Stimulated activated CD8-positive, alpha-beta memory T cell treated with anti-CD3 and anti-CD28 coated beads, Interleukin-15, amount 100 ng/mL, for 1 hour (primary cell): ENCODE results near the gene C1QTNF6.

Source experiments
- DNase-seq: peaks from one replicate; pipeline ENCODE4 v3.0.0-alpha.2; 2020; ENCODE audit warnings: low read depth

C1QTNF6 gene

DNA sequence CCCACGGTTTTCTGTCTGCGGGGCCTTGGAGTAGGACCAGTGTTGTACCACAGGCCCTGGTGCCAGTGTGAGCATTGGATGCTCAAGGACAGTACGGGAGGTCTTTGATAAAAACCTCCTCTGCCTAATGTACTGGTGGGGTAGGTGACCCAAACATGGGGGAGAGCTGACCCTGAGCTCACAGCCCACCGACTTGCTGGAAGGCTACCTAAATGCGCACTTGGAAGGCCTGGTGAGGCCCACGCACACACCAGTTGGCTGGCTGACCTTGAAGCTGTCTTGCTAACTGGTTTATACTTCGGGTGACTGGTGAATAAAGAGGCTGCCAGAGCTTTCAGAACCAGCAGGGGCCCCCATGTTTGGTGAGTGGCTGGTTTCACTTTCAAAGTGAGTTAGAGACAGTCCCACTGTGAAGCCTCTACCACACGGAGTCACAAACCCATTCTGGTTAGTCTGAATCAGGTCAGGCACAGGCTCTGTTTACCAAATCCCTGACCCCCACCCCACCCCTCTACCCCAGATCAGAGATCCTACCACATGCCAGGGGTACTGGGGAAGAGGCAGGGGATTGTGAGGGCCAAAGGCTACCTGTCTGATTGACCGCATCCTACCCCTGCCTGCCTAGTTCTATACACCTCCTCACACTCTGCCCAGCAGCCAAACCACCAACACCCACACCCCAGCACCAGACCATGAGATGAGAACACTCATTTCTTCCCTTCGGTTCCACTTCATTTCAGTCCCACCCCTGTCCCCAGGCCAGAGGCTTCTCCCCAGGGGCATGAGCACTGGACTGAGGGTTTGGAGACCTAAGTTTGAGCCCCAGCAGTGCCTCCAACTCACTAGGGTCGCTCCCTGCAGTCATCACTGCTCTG, 25.6 kb downstream of the C1QTNF6 start:
- DNase-seq, result peak; percentile 39

- no peak for DNase-seq
Measured at GRCh38 chr22:37161443-37161842, 26.6 kb downstream of the C1QTNF6 start.

DNA sequence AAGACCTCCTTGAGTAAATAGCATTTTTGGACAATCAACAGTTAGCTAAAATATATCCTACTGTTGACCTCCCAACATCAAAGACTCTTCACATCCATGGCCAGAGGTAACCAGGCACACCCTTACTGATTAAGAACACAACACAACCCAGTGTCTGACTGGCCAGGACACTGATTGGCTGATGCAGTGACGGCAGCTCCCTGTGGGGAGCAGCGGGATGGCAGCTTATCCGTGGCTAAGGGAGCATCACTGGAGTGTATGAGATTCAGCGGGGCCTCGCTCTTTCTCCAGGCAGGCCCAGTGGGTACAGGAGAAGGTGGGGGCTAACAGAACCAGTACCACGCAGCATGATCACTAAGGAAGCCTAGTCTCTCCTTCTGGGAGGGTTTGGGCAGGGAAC, 28.0 kb downstream of the C1QTNF6 start:
- DNase-seq, result no peak

DNA sequence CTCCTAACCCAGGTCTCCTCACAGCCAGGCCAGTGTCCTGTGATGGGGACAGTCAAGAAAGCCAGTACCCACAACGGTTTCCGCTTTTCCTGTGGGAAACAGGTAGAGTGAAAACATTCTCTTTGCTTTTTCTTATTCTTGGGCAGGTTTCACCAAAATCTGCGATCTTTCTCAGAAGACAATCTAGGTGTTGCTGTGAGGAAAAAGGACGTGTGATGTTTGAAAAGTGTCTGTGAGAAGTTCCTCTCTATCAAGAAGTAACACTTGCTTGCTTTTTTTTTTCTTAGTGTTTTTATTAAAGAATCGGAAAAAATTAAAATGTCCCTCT, 29.1 kb downstream of the C1QTNF6 start:
- no peak for DNase-seq

DNA sequence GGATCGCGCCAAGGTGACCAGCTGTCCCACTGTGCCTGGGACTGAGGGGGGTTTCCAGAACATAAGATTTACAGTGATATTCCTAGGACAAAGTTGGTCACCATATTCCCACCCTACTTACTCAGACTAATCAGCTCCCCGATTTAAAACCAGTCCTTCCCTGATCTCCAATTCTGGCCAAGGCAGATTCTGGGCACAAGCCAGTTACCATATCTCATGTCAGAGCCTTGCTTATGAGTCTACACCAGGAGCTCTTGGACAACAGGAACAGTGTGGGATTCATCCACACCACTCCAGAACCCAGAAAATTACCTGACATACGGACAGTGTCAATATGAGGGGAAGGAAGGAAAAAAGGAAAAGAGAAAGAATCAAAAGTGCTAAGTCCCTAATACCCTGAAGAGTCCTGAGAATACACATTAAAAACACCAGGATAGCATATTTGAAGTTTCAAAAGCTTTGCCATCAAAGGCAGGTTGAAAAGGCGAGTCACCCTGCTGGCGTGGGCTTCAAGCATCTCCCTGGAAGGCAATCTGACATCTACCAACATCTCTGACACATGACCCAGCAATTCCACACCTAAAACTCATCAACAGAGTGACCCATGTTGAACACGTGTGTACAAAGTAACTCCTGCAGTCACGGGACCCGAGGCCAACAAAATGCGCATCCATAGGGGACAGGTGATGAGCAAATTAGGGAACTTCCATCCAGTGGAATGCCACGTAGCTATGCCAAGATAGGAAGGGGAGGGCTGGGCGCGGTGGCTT, 30.3 kb downstream of the C1QTNF6 start:
- DNase-seq, result no peak

DNA sequence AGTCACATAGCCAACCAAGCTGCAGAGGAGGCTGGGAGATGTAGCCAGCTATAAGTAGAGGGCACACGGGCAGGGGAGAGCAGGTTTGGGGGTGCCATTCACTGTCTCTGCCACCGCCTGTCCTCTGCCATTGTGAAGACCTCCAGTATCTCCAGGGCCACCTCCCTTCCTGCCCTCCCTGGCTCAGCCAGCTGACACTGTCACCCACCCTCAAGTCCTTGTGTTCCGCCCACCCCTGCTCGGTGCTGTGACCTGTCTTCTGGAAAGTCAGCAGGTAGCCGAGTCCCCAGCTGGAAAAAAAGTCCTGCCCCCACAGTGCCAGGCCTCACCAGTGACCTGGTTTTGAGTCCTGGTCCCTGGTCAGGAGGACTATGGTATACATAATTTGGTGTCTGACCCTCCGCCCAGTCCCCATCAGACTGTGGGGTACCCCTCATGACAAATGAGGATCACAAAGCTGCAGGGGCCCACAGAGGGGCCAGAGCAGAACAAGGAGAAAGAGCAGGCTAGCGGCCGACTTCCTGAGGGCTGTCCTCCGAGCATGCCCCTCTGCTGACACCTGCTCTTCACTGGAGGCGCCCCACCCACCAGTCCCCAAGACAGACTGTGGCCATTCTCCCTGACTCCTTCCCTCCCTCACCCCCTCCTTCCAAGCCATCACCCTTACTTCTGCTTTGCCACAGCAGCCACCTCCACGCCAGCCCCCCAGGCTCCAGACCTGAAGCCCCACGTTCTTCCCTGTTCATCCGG, 31.2 kb downstream of the C1QTNF6 start:
- no peak for DNase-seq

GRCh38 chr22:37155971-37156370, 32.1 kb downstream of the C1QTNF6 start:
- no peak for DNase-seq

GRCh38 chr22:37154925-37155712, 32.9 kb downstream of the C1QTNF6 start:
- DNase-seq, result no peak

DNA sequence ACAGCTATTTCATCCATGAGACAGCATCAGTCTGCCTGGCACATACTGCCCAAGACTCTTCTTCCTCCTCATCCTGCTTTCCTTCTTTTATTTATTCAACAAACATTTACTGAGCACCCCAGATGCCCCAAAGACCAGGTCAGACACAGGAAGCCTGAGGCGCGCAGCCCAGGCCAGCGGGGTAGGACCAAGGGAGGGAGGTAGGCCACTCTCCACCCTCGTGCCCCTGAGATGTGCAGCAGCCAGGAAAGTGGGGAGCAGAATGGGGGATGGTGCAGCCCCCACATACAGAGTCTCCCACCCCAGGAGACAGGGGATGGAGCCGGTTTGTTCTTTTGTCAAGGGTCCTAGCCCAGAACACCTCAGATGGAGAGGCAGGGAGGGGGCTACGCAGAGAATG, 34.1 kb downstream of the C1QTNF6 start:
- no peak for DNase-seq

- no peak for DNase-seq
Measured at GRCh38 chr22:37151401-37151800, 36.6 kb downstream of the C1QTNF6 start.

- DNase-seq, result no peak
Measured at GRCh38 chr22:37150701-37151100, 37.3 kb downstream of the C1QTNF6 start.

DNA sequence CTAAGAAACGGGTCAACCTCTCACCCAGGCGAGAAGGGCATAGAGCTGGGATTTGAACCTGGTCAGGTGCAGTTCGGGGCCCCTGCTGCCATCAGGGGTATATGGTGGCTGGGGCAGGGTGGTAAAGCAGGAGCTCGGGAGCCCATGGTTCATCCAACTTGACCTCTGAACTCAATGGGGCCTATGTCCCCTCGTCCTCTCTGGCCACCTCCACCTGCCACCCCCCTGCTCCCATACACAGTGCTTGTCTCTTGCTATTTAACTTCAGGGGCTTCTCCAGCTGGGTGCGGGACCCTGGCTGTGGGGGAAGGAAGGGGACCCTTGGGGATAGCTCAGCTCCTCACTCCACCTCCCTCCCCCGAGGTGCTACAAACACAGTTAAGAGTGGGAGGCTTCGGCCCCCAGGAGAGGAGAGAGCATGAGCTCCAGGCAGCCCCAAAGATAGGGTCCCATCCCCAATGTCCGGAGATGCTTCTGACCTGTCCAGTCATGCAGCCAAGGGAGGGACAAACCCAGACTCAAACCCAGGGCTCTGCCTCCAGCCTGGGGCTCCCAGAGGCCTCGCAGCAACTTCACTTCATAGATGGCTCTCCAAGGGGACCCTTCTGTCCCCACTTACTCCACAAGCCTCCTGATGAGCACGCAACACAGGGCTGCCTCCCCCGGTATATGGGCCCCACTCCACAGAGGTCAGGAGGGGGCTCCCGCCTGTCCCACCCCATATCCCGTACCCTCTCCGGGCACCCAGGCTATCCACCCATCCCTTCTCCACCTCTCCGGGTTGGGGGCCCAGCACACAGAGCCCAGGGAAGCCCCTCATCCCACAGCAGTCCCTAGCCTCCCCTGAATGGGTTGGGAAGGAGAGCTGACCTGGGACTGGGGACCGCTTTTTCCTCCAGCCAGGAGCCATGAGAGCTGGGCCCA, 39.0 kb downstream of the C1QTNF6 start:
- DNase-seq, result no peak

DNA sequence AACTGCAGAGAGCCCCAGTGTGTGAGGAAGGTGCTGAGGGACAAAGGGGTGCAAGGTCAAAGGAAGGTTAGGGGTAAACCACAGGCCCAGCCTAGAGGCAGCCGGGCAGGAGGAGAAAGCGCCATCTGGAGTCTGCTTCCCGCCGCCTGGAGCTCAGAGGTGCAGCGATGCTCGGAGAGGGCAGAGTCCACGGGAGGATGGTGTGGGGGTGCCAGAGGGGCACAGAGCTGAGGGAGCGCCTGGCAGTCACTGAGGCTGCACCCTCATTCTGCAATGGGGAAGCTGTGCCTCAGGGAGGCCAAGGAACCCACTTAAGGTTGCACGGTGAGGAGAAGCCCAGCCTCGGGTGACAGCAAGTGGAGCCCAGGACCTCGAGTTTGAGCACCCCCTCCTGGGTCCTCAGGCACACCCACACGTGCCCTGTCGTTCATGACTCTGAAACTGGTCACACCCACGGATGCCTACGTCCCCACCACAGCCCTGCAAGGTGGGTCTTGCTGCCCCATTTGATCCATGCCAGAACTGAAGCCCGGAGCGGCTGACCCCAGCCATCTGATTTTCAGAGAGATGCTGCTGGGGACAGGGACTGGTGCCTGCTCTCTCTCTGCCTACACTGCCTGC, 39.9 kb downstream of the C1QTNF6 start:
- DNase-seq, result no peak

DNA sequence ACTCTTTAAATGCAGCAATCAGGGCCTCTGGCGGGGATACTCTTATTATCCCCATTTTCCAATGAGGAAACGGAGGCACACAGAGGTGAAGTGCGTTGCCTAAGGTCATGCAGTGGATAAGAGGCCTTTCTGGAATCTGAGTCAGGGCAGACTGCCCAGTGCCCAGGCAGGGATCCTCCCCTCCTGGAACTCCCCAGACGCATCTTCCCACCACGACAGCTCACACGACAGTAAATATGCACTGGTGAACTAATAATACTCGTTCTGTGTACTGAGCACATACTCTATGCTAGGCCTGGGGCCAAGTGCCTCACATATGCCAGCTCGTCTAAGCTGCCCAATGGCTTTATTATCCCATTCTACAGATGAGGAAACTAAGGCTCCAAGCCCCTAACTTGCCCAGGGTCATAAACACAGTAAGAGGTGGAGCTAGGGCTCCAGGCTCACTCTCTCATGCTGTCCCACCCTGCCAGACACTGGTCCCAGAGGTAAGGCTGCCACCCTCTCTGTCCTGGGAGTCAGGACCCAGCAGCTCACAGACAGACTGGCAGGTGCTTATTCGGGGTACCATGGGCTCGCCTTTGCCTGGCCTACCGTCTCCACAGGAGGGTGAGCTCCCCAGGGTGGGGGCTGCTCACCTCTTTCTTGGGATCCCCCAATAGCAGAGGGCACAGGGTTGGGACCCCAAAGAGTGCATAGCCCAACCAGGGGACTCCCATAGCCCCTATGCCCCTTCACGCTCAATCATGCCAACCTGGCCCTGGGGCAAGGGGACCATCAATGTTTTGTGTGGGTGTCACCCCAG, 40.7 kb downstream of the C1QTNF6 start:
- DNase-seq, result no peak

DNA sequence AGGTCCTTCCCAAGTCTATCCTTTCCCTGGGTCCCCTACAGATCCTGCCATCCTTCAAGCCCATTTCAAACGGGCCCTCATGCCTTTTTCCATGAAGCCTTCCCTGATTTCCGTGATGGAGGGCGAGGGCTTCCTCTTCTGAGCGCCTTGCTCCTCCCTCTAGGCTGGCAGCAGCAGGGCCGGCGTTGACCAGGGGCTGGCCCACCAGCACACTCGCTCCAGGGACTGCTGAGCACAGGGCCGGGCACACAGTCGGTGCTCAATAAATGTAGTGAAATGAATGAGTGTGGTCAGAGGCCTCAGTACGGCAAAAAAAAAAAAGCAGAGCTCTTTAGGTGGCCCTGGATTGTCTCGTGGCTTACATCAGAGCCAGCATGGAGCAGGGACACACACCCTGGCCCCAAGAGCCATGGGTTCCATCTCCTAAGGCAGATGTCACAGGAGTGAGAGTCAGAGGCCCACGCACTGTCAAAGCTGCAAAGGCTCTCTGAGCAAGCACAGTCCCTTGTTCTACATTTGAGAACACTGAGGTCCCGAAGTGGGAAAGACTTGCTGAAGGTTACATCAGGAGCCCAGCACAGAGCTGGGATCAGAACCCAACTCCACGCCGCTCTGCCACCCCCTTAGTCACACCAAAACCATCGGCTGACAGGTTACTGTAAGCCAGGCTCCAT, 41.4 kb downstream of the C1QTNF6 start:
- no peak for DNase-seq

DNA sequence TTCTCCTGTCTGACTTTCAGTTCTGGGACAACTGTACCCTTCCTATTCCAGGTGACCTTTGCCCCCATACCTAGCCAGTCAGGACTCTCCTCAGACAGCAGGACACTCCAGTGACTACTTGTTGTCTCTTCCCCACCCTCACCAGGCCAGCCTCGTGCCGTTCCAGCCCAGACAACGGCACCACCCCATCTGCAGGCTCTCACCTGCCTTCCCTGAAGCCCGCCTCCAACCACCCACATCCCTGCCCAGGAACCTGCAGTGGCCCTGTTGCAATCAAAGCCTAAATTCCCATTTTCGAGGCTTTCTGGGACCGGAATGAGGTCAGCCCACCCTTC, 42.0 kb downstream of the C1QTNF6 start:
- no peak for DNase-seq

GRCh38 chr22:37145180-37146050, 42.6 kb downstream of the C1QTNF6 start:
- no peak for DNase-seq

GRCh38 chr22:37144180-37144554, 43.9 kb downstream of the C1QTNF6 start:
- DNase-seq, result no peak
